OCI-LY1 (cell line): ENCODE results near the gene CTBP2.

Experiments
- H2AFZ ChIP-seq: fragments of 200-600 bp; sonication (generic), shearing (Covaris generic); 2 replicates; pipeline ENCODE4 v1.6.0; 2014; ENCODE audit warnings: antibody characterized with exemption, mild to moderate bottlenecking, low read length
- H3F3A ChIP-seq: fragments of 200-600 bp; sonication (generic), shearing (Covaris generic); 2 replicates; pipeline ENCODE4 v1.6.0; 2014; ENCODE audit warnings: mild to moderate bottlenecking, antibody characterized with exemption, low read length, moderate library complexity; ENCODE audit not compliant: insufficient read depth
- H3K27ac ChIP-seq: fragments of 200-600 bp; sonication (generic); 2 replicates; pipeline ENCODE4 v1.5.1; 2014; ENCODE audit warnings: low read length, mixed run types, mild to moderate bottlenecking, low read depth; ENCODE audit not compliant: poor library complexity, severe bottlenecking
- H3K27me3 ChIP-seq: fragments of 200-600 bp; sonication (generic); 2 replicates; pipeline ENCODE4 v1.6.0; 2014; ENCODE audit warnings: antibody characterized with exemption, mild to moderate bottlenecking, low read length, moderate library complexity; ENCODE audit not compliant: insufficient read depth
- H3K36me3 ChIP-seq: fragments of 200-600 bp; sonication (generic); 2 replicates; pipeline ENCODE4 v1.6.1; 2014; ENCODE audit warnings: mild to moderate bottlenecking, antibody characterized with exemption, low read length, moderate library complexity, mixed read lengths; ENCODE audit not compliant: insufficient read depth
- H3K4me1 ChIP-seq: fragments of 200-600 bp; sonication (generic); 2 replicates; pipeline ENCODE4 v1.5.1; 2014; ENCODE audit warnings: mild to moderate bottlenecking, low read length, moderate library complexity; ENCODE audit not compliant: insufficient read depth, severe bottlenecking
- H3K4me2 ChIP-seq: fragments of 200-600 bp; sonication (generic), shearing (Covaris generic); 2 replicates; pipeline ENCODE4 v1.6.1; 2014; ENCODE audit warnings: low read length
- H3K4me3 ChIP-seq: fragments of 200-600 bp; sonication (generic); 2 replicates; pipeline ENCODE4 v1.5.1; 2014; ENCODE audit warnings: low read length, low read depth, mild to moderate bottlenecking, mixed read lengths; ENCODE audit not compliant: poor library complexity, severe bottlenecking
- H3K79me2 ChIP-seq: fragments of 200-600 bp; shearing (Covaris generic); 2 replicates; pipeline ENCODE4 v1.6.1; 2016; ENCODE audit warnings: mixed run types, low read length, mixed read lengths; ENCODE audit not compliant: insufficient read depth
- H3K9ac ChIP-seq: fragments of 200-600 bp; sonication (generic), shearing (Covaris generic); 2 replicates; pipeline ENCODE4 v1.6.1; 2014; ENCODE audit warnings: mild to moderate bottlenecking, low read length, mixed read lengths
- H3K9me2 ChIP-seq: fragments of 200-600 bp; sonication (generic), shearing (Covaris generic); 2 replicates; pipeline ENCODE4 v1.6.1; 2014; ENCODE audit warnings: low read depth, mild to moderate bottlenecking, low read length, mixed read lengths
- H3K9me3 ChIP-seq: fragments of 200-600 bp; shearing (Covaris generic); 2 replicates; pipeline ENCODE4 v1.6.1; 2014; ENCODE audit warnings: low read length, mixed read lengths
- H4K20me1 ChIP-seq: fragments of 200-600 bp; sonication (generic), shearing (Covaris generic); 2 replicates; pipeline ENCODE4 v1.6.0; 2016; ENCODE audit warnings: mild to moderate bottlenecking, low read length; ENCODE audit not compliant: insufficient read depth
- EZH2 ChIP-seq: fragments of 200-600 bp; sonication (generic), shearing (Covaris generic); IDR thresholded peaks from 2 replicates; pipeline ENCODE4 v1.8.0; 2017; ENCODE audit warnings: borderline replicate concordance, mixed run types, mild to moderate bottlenecking, antibody characterized with exemption, low read length, moderate library complexity, mixed read lengths
- TF ChIP-seq, protein P1 (sequence below): fragments of 200-600 bp; sonication (generic), shearing (Covaris generic); IDR thresholded peaks from 2 replicates; pipeline ENCODE4 v1.5.1; 2017; ENCODE audit warnings: mild to moderate bottlenecking, antibody characterized with exemption, low read length, moderate library complexity, mixed read lengths

The CTBP2 gene

GRCh38 chr10:125132344-125132743 is 28.0 kb downstream of the CTBP2 start:
- Histone ChIP-seq H3F3A (no peaks in the 10 kb centered on the region), H3K9me3 (no peaks in the 10 kb centered on the region), H3K9me2 (no peaks in the 10 kb centered on the region), H3K27me3 (peaks cover 6% of the 10 kb centered on the region; the same call in 1 of the 2 replicates), H2AFZ (no peak overlapping the region), H3K36me3 (no peaks in the 10 kb centered on the region), H3K79me2 (no peaks in the 10 kb centered on the region), H3K4me1 (no peaks in the 10 kb centered on the region), H3K9ac (no peak overlapping the region), H3K27ac (no peak overlapping the region), H3K4me3 (no peak overlapping the region), H3K4me2 (no peak overlapping the region), H4K20me1 (no peaks in the 10 kb centered on the region)
- no peak for TF ChIP-seq EZH2
- TF ChIP-seq, protein P1, sequence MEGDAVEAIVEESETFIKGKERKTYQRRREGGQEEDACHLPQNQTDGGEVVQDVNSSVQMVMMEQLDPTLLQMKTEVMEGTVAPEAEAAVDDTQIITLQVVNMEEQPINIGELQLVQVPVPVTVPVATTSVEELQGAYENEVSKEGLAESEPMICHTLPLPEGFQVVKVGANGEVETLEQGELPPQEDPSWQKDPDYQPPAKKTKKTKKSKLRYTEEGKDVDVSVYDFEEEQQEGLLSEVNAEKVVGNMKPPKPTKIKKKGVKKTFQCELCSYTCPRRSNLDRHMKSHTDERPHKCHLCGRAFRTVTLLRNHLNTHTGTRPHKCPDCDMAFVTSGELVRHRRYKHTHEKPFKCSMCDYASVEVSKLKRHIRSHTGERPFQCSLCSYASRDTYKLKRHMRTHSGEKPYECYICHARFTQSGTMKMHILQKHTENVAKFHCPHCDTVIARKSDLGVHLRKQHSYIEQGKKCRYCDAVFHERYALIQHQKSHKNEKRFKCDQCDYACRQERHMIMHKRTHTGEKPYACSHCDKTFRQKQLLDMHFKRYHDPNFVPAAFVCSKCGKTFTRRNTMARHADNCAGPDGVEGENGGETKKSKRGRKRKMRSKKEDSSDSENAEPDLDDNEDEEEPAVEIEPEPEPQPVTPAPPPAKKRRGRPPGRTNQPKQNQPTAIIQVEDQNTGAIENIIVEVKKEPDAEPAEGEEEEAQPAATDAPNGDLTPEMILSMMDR, result no peak

DNA sequence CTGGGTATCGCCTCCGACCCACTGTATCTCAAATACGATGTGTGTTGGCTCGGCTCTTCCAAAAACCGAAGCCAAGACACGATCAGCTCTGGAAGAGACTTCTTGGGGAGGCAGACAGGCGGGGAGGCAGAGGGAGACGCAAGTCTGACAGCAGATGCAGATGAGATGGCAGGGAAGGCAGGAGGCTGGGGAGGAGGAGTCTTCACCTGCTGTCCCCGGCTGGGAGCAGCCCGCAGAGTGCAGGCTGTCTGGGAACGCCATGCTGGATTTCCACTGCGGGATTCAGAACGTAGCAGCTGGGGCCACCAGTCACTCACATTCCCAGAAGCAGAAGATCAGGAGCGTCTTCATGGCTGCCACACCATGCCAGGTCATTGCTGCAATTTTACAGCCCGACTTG is 29.4 kb downstream of the CTBP2 start:
- no peaks in the 10 kb centered on the region for H3K4me1 ChIP-seq
- H4K20me1 ChIP-seq, result no peaks in the 10 kb centered on the region
- H3K36me3 ChIP-seq, result no peaks in the 10 kb centered on the region

DNA sequence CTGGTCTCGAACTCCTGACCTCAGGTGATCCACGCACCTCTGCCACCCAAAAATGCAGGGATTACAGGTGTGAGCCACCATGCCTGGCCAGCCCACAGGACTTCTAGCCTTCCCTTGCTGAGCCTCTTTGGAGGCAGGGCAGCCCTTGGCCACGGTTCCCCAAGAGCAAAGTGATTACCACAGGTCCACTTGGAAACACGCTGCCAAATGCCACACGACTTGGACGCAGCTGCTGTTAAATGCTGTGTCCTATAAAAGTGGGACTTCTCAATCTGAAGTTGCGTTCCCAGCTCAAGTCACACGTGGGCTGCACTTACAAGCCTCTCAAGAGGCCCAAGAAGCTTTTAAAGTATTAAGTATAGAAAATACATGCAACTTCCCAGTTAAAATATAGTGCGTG is 30.1 kb downstream of the CTBP2 start:
- Histone ChIP-seq H3K9me2 (no peaks in the 10 kb centered on the region), H3K36me3 (no peaks in the 10 kb centered on the region), H3K9me3 (no peaks in the 10 kb centered on the region), H3K27ac (no peak overlapping the region), H3K79me2 (no peaks in the 10 kb centered on the region), H2AFZ (no peak overlapping the region), H3F3A (no peaks in the 10 kb centered on the region), H3K4me1 (no peaks in the 10 kb centered on the region), H3K4me3 (no peak overlapping the region), H3K27me3 (peaks cover 6% of the 10 kb centered on the region; the same call in 1 of the 2 replicates), H4K20me1 (no peaks in the 10 kb centered on the region), H3K4me2 (no peak overlapping the region), H3K9ac (no peak overlapping the region)
- TF ChIP-seq EZH2, result no peak
- TF ChIP-seq, protein P1, result no peak

More for the DNA sequence above, 29.4 kb downstream of the CTBP2 start:
- H3K9me3 ChIP-seq, result no peaks in the 10 kb centered on the region
- H3K27me3 ChIP-seq, result peaks cover 6% of the 10 kb centered on the region; the same call in 1 of the 2 replicates
- H3K4me2 ChIP-seq, result no peak overlapping the region
- no peaks in the 10 kb centered on the region for H3K79me2 ChIP-seq
- no peaks in the 10 kb centered on the region for H3F3A ChIP-seq
- no peak overlapping the region for H3K4me3 ChIP-seq
- no peaks in the 10 kb centered on the region for H3K9me2 ChIP-seq
- H3K9ac ChIP-seq, result no peak overlapping the region
- no peak overlapping the region for H3K27ac ChIP-seq
- TF ChIP-seq, protein P1, result no peak
- no peak for TF ChIP-seq EZH2
- no peak overlapping the region for H2AFZ ChIP-seq
